ENCODE measurements around the gene ITSN1. TPM values are rescaled to one million over a fixed set of nuclear protein-coding genes. Genes with fewer than 3 reads are reported as not detected.

The ITSN1 gene
- total RNA-seq, 2 donors from 2014 or later = 15.0 to 47.5 TPM

- Histone ChIP-seq H3K36me3 (replicated peaks in 1 of 2; ENCODE audit: insufficient read depth in 1 of 2, low read depth in 2 of 2) (no peaks in the 10 kb centered on the region), H3K9me3 (no peaks in the 10 kb centered on the region), H3K27me3 (no peaks in the 10 kb centered on the region), H3K4me3 (no peak overlapping the region), H3K4me1 (no peaks in the 10 kb centered on the region), H3K27ac (no peak overlapping the region)
- TF ChIP-seq POLR2A (IDR thresholded peaks at IDR 0.05) = no peak
- no peak for TF ChIP-seq CTCF (IDR thresholded peaks at IDR 0.05)
- DNase-seq = no peak
- intact Hi-C loops (cut with DNase I) = no loop called here
- 59 to 71% methylated on average over 3 of the region's 3 CpGs for WGBS, 2 donors
- no peak for ATAC-seq
These were observed 94.3 kb downstream of the ITSN1 start for GRCh38 chr21:33736569-33736968.

- ATAC-seq = no peak
- no peak for DNase-seq
- H3K4me3 ChIP-seq = no peak overlapping the region
- WGBS, 2 donors = 69 to 70% methylated on average over 5 of the region's 5 CpGs
- no peaks in the 10 kb centered on the region for H3K27me3 ChIP-seq
- TF ChIP-seq CTCF (IDR thresholded peaks at IDR 0.05) (no peak), POLR2A (IDR thresholded peaks at IDR 0.05) (no peak)
- H3K27ac ChIP-seq = no peak overlapping the region
- intact Hi-C loops (cut with DNase I) = no loop called here
- no peaks in the 10 kb centered on the region for H3K9me3 ChIP-seq
- no peaks in the 10 kb centered on the region for H3K36me3 ChIP-seq (replicated peaks in 1 of 2; ENCODE audit: insufficient read depth in 1 of 2, low read depth in 2 of 2)
- H3K4me1 ChIP-seq = no peaks in the 10 kb centered on the region
These were observed 97.4 kb downstream of the ITSN1 start for GRCh38 chr21:33739701-33740100.

GRCh38 chr21:33747420-33747819, 105.1 kb downstream of the ITSN1 start:
- WGBS, 2 donors = 96 to 97% methylated on average over 2 of the region's 2 CpGs

GRCh38 chr21:33748903-33749302, 106.6 kb downstream of the ITSN1 start:
- Histone ChIP-seq H3K4me3 (no peak overlapping the region), H3K9me3 (no peaks in the 10 kb centered on the region), H3K27me3 (no peaks in the 10 kb centered on the region), H3K4me1 (no peaks in the 10 kb centered on the region), H3K36me3 (replicated peaks in 1 of 2; ENCODE audit: insufficient read depth in 1 of 2, low read depth in 2 of 2) (no peaks in the 10 kb centered on the region), H3K27ac (no peak overlapping the region)
- no peak for TF ChIP-seq CTCF (IDR thresholded peaks at IDR 0.05)
- no peak for TF ChIP-seq POLR2A (IDR thresholded peaks at IDR 0.05)
- intact Hi-C loops (cut with DNase I) = no loop called here
- WGBS, 2 donors = 94 to 96% methylated on average over 3 of the region's 3 CpGs
- DNase-seq (no peak), ATAC-seq (no peak)

More at GRCh38 chr21:33747420-33747819, 105.1 kb downstream of the ITSN1 start:
- DNase-seq = no peak
- Histone ChIP-seq H3K27me3 (no peaks in the 10 kb centered on the region), H3K9me3 (no peaks in the 10 kb centered on the region), H3K4me3 (no peak overlapping the region), H3K27ac (no peak overlapping the region), H3K36me3 (replicated peaks in 1 of 2; ENCODE audit: insufficient read depth in 1 of 2, low read depth in 2 of 2) (no peaks in the 10 kb centered on the region), H3K4me1 (no peaks in the 10 kb centered on the region)
- intact Hi-C loops (cut with DNase I) = no loop called here
- ATAC-seq = no peak
- TF ChIP-seq CTCF (IDR thresholded peaks at IDR 0.05) = no peak
- TF ChIP-seq POLR2A (IDR thresholded peaks at IDR 0.05) = no peak

- H3K36me3 ChIP-seq (replicated peaks in 1 of 2; ENCODE audit: insufficient read depth in 1 of 2, low read depth in 2 of 2) = no peaks in the 10 kb centered on the region
- no peak for ATAC-seq
- no peak for TF ChIP-seq POLR2A (IDR thresholded peaks at IDR 0.05)
- no peak for TF ChIP-seq CTCF (IDR thresholded peaks at IDR 0.05)
- H3K9me3 ChIP-seq = no peaks in the 10 kb centered on the region
- WGBS, 2 donors = 18 to 36% methylated on average over 4 of the region's 4 CpGs
- no peak overlapping the region for H3K4me3 ChIP-seq
- H3K27ac ChIP-seq = no peak overlapping the region
- peaks cover 6% of the 10 kb centered on the region for H3K4me1 ChIP-seq
- intact Hi-C loops (cut with DNase I) = no loop called here
- no peaks in the 10 kb centered on the region for H3K27me3 ChIP-seq
- DNase-seq = peak in 1 of 4 donors; percentile 8
These were observed 107.7 kb downstream of the ITSN1 start for GRCh38 chr21:33750017-33750416.

Data from body of pancreas (tissue), 4 donors.